ENCODE data around the gene LRP2BP.

LRP2BP gene

DNA sequence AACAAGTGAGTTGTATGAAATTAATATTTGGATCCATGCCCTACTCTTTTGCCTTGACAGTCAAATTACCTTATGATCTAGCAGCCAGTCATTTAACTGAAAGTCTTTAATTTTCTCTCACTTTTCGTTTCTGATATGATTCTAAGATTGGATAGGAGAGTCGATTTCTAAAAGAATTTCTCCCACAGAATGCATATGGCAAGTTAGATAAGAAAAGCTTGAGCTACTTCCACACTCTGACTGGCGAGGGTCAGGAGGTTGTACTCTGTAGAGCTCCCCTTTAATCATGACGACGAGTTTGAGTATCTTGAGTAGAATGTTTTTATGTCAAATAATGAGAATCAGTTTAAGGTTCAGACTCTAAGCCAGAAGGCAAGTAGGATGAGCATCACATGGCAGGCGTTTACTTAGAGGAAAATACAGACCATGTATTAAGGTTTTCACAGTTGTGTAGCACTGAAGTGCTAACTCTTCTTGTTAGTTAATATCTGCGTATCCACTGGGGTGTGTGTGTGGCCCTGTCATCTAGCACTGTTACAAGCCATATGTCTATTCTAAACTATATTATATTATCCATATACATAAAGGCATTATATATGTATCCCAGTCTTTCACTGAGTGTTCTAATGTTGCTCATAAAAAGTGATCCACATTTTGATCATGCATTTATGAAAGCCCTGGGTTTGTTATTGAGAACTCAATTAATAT, 37.8 kb downstream of the LRP2BP start:
- WGBS (ENCODE audit: extremely low coverage, insufficient coverage, insufficient read length): no CpG with 5 or more reads among the region's 7 CpGs
- no peak overlapping the region for H3K4me2 ChIP-seq (ENCODE audit: low read length)
- DNase-seq: no peak
- no peaks in the 10 kb centered on the region for H3K79me2 ChIP-seq (ENCODE audit: control insufficient read depth, insufficient read depth, low read length, poor library complexity)
- H2AFZ ChIP-seq (ENCODE audit: insufficient read depth, low read length, poor library complexity): no peak overlapping the region
- no peak overlapping the region for H4K8ac ChIP-seq (ENCODE audit: low read depth, low read length)
- no peak overlapping the region for H3K4ac ChIP-seq (ENCODE audit: low read depth, low read length)
- H2AK5ac ChIP-seq (ENCODE audit: low read length): no peak overlapping the region
- H4K91ac ChIP-seq (ENCODE audit: low read depth, low read length): no peak overlapping the region
- peaks cover 2 to 3% of the 10 kb centered on the region in 2 experiments for H3K36me3 ChIP-seq (ENCODE audit: control insufficient read depth in 1 of 2, insufficient read depth in 2 of 2, low read length in 2 of 2)
- H3K79me1 ChIP-seq (ENCODE audit: low read length): no peaks in the 10 kb centered on the region
- H3K18ac ChIP-seq (ENCODE audit: low read length): no peak overlapping the region
- no peak overlapping the region for H3K23ac ChIP-seq (ENCODE audit: low read length)
- H4K12ac ChIP-seq (ENCODE audit: low read depth, low read length): no peak overlapping the region
- H2BK5ac ChIP-seq (ENCODE audit: low read depth, low read length, poor library complexity): no peak overlapping the region
- H3K27me3 ChIP-seq (ENCODE audit: insufficient read depth, low read length): no peaks in the 10 kb centered on the region
- no peak overlapping the region for H3K9ac ChIP-seq (ENCODE audit: low read length)
- no peak overlapping the region for H3K27ac ChIP-seq (ENCODE audit: low read depth, low read length)
- H3K4me3 ChIP-seq (ENCODE audit: low read depth, low read length): no peak overlapping the region
- no peak overlapping the region for H2BK120ac ChIP-seq (ENCODE audit: insufficient read depth, low read length, poor library complexity)
- no peak overlapping the region for H3K14ac ChIP-seq (ENCODE audit: low read length)
- peaks cover 0 to 5% of the 10 kb centered on the region in 2 experiments for H3K4me1 ChIP-seq (ENCODE audit: control insufficient read depth in 1 of 2, insufficient read depth in 2 of 2, low read length in 2 of 2)
- no peaks in the 10 kb centered on the region for H3K9me3 ChIP-seq (ENCODE audit: insufficient read depth, low read depth, low read length)
- no peak overlapping the region for H2BK12ac ChIP-seq (ENCODE audit: low read length)

DNA sequence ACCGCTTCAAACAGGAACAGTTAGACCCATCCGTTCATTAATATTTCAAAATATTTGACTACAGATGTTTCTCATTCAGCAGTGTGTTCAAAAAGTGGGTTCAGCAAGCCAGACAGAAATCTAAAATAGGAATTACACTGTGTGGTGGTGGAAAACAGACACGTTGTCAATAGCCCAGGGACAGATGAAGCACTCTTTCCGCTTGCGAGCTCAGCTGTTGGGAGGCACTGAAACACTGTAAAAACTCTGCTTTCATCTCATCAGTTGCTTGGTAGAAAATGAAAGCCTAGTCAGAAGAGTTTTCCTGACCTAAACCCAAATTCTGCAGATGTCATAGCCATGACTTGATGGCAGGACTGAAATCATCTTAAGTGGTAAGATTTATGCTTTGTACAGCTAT, 38.5 kb downstream of the LRP2BP start:
- H3K14ac ChIP-seq (ENCODE audit: low read length): no peak overlapping the region
- no peaks in the 10 kb centered on the region for H3K27me3 ChIP-seq (ENCODE audit: insufficient read depth, low read length)
- H3K9ac ChIP-seq (ENCODE audit: low read length): no peak overlapping the region
- no peak overlapping the region for H2AK5ac ChIP-seq (ENCODE audit: low read length)
- H2BK12ac ChIP-seq (ENCODE audit: low read length): no peak overlapping the region
- no peak overlapping the region for H3K18ac ChIP-seq (ENCODE audit: low read length)
- H3K4me1 ChIP-seq (ENCODE audit: control insufficient read depth in 1 of 2, insufficient read depth in 2 of 2, low read length in 2 of 2): peaks cover 0 to 5% of the 10 kb centered on the region in 2 experiments
- no peak overlapping the region for H2BK5ac ChIP-seq (ENCODE audit: low read depth, low read length, poor library complexity)
- H3K79me2 ChIP-seq (ENCODE audit: control insufficient read depth, insufficient read depth, low read length, poor library complexity): no peaks in the 10 kb centered on the region
- H3K9me3 ChIP-seq (ENCODE audit: insufficient read depth, low read depth, low read length): peaks cover 1% of the 10 kb centered on the region
- H4K12ac ChIP-seq (ENCODE audit: low read depth, low read length): no peak overlapping the region
- H3K4me2 ChIP-seq (ENCODE audit: low read length): no peak overlapping the region
- peaks cover 3 to 7% of the 10 kb centered on the region in 2 experiments for H3K36me3 ChIP-seq (ENCODE audit: control insufficient read depth in 1 of 2, insufficient read depth in 2 of 2, low read length in 2 of 2)
- no peak overlapping the region for H2BK120ac ChIP-seq (ENCODE audit: insufficient read depth, low read length, poor library complexity)
- peak overlapping the region; percentile 3 for H3K27ac ChIP-seq (ENCODE audit: low read depth, low read length)
- no peaks in the 10 kb centered on the region for H3K79me1 ChIP-seq (ENCODE audit: low read length)
- WGBS (ENCODE audit: extremely low coverage, insufficient coverage, insufficient read length): no CpG with 5 or more reads among the region's 5 CpGs
- H4K91ac ChIP-seq (ENCODE audit: low read depth, low read length): no peak overlapping the region
- no peak overlapping the region for H3K4ac ChIP-seq (ENCODE audit: low read depth, low read length)
- H3K4me3 ChIP-seq (ENCODE audit: low read depth, low read length): no peak overlapping the region
- peak in 1 of 2 donors; percentile 47 for DNase-seq
- H2AFZ ChIP-seq (ENCODE audit: insufficient read depth, low read length, poor library complexity): no peak overlapping the region
- no peak overlapping the region for H4K8ac ChIP-seq (ENCODE audit: low read depth, low read length)
- H3K23ac ChIP-seq (ENCODE audit: low read length): no peak overlapping the region

- Histone ChIP-seq H3K27ac (ENCODE audit: low read depth, low read length) (no peak overlapping the region), H3K9me3 (ENCODE audit: insufficient read depth, low read depth, low read length) (peaks cover 3% of the 10 kb centered on the region), H3K4me3 (ENCODE audit: low read depth, low read length) (no peak overlapping the region), H3K4me2 (ENCODE audit: low read length) (no peak overlapping the region), H3K14ac (ENCODE audit: low read length) (no peak overlapping the region), H2BK120ac (ENCODE audit: insufficient read depth, low read length, poor library complexity) (no peak overlapping the region), H3K79me1 (ENCODE audit: low read length) (no peaks in the 10 kb centered on the region), H2AK5ac (ENCODE audit: low read length) (no peak overlapping the region), H3K23ac (ENCODE audit: low read length) (no peak overlapping the region), H3K18ac (ENCODE audit: low read length) (no peak overlapping the region), H3K4ac (ENCODE audit: low read depth, low read length) (no peak overlapping the region), H3K36me3 (ENCODE audit: control insufficient read depth in 1 of 2, insufficient read depth in 2 of 2, low read length in 2 of 2) (peaks cover 8 to 20% of the 10 kb centered on the region in 2 experiments), H3K4me1 (ENCODE audit: control insufficient read depth in 1 of 2, insufficient read depth in 2 of 2, low read length in 2 of 2) (no peaks in the 10 kb centered on the region), H2BK5ac (ENCODE audit: low read depth, low read length, poor library complexity) (no peak overlapping the region), H3K79me2 (ENCODE audit: control insufficient read depth, insufficient read depth, low read length, poor library complexity) (no peaks in the 10 kb centered on the region), H2AFZ (ENCODE audit: insufficient read depth, low read length, poor library complexity) (no peak overlapping the region), H4K8ac (ENCODE audit: low read depth, low read length) (no peak overlapping the region), H3K9ac (ENCODE audit: low read length) (no peak overlapping the region), H2BK12ac (ENCODE audit: low read length) (no peak overlapping the region), H3K27me3 (ENCODE audit: insufficient read depth, low read length) (no peaks in the 10 kb centered on the region), H4K12ac (ENCODE audit: low read depth, low read length) (no peak overlapping the region), H4K91ac (ENCODE audit: low read depth, low read length) (no peak overlapping the region)
- no CpG with 5 or more reads among the region's 2 CpGs for WGBS (ENCODE audit: extremely low coverage, insufficient coverage, insufficient read length)
- DNase-seq: no peak
Measured at GRCh38 chr4:185352741-185353140, 43.0 kb downstream of the LRP2BP start.

DNA sequence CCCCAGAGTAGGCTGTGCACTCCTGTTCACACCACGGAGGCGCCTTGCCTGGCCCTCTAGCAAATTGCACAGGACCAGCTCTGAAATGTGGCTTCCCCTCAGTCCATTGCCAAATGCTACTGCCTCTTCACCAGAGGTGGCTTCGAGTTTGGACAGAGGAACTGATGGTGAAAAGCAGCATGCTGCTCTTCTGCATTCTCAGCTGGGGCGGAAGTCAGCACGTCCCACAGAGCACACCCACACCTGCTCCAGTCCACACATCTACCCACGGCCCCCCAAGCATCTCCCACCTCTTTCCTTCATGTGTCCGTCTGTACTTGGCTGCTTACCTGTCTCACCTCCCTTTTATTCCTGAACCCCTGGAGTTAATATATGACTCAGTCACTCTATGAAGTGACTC, 43.5 kb downstream of the LRP2BP start:
- Histone ChIP-seq H3K36me3 (ENCODE audit: control insufficient read depth in 1 of 2, insufficient read depth in 2 of 2, low read length in 2 of 2) (peaks cover 8 to 20% of the 10 kb centered on the region in 2 experiments), H2BK12ac (ENCODE audit: low read length) (no peak overlapping the region), H3K27me3 (ENCODE audit: insufficient read depth, low read length) (no peaks in the 10 kb centered on the region), H2BK120ac (ENCODE audit: insufficient read depth, low read length, poor library complexity) (no peak overlapping the region), H3K4me2 (ENCODE audit: low read length) (no peak overlapping the region), H2AK5ac (ENCODE audit: low read length) (no peak overlapping the region), H3K4me3 (ENCODE audit: low read depth, low read length) (no peak overlapping the region), H3K9me3 (ENCODE audit: insufficient read depth, low read depth, low read length) (peaks cover 3% of the 10 kb centered on the region), H3K14ac (ENCODE audit: low read length) (no peak overlapping the region), H4K12ac (ENCODE audit: low read depth, low read length) (no peak overlapping the region), H2BK5ac (ENCODE audit: low read depth, low read length, poor library complexity) (no peak overlapping the region), H3K4ac (ENCODE audit: low read depth, low read length) (no peak overlapping the region), H3K27ac (ENCODE audit: low read depth, low read length) (no peak overlapping the region), H4K8ac (ENCODE audit: low read depth, low read length) (no peak overlapping the region), H3K79me1 (ENCODE audit: low read length) (no peaks in the 10 kb centered on the region), H3K4me1 (ENCODE audit: control insufficient read depth in 1 of 2, insufficient read depth in 2 of 2, low read length in 2 of 2) (no peaks in the 10 kb centered on the region), H4K91ac (ENCODE audit: low read depth, low read length) (no peak overlapping the region), H3K79me2 (ENCODE audit: control insufficient read depth, insufficient read depth, low read length, poor library complexity) (no peaks in the 10 kb centered on the region), H3K9ac (ENCODE audit: low read length) (no peak overlapping the region), H2AFZ (ENCODE audit: insufficient read depth, low read length, poor library complexity) (no peak overlapping the region), H3K23ac (ENCODE audit: low read length) (no peak overlapping the region), H3K18ac (ENCODE audit: low read length) (no peak overlapping the region)
- DNase-seq: no peak
- WGBS (ENCODE audit: extremely low coverage, insufficient coverage, insufficient read length): no CpG with 5 or more reads among the region's 7 CpGs

Data from trophoblast cell (in vitro differentiated cells and primary cell).